ENCODE data around the gene FMNL2. TPM values are rescaled to one million over a fixed set of nuclear protein-coding genes. Genes with fewer than 3 reads are reported as not detected.
"Not testable (repeated sequence)": the region's sequence is repeated elsewhere in the genome, so short reads cannot be mapped to it uniquely, and the experiment has no call there.

The FMNL2 gene
- total RNA-seq, 1 experiment from 2014 or later = 98.0 TPM

DNA sequence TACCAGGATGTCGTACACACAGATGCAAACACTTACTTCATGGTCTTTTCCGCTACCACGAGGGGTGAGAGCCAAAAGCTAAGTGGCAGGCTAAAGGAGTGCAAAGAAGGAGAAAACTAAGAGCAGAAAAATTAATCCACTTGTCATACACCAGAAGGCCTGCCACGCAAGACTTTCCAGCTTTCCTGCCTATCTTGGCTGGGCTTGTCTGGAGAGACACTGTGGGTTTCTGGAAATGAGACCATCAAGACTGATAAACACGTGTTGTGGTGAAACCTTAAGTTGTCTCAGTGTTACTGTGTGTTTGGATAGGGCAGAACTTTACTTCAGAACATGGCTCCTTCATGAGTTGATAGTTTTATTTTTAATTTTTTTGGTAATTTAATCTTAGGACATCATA, 175.6 kb downstream of the FMNL2 start:
- no peak for DNase-seq (ENCODE audit: extremely low read depth, low read depth)

DNA sequence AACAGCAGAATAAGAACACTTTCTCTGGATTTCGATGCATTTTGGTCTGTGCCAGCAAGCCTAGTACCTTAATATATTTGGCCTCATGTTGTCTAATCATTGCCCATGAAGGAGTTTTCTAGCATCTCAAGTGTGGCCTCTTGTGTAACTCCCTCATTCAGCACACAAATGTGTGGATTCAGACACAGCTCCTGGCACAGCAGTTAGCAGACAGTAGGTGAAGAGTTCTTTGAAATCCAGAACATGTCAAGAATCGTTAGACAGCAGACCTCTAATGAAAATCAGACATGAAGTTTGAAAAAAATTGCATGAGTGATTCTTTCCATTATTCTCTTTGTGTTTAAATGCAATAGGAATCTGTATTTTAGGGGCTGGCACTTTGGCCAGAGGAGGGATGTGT, 177.0 kb downstream of the FMNL2 start:
- DNase-seq (ENCODE audit: extremely low read depth, low read depth) = no peak

- DNase-seq (ENCODE audit: extremely low read depth, low read depth) = no peak
These were observed 178.1 kb downstream of the FMNL2 start for GRCh38 chr2:152513029-152513428.

GRCh38 chr2:152513681-152514080, 178.7 kb downstream of the FMNL2 start:
- peak; percentile 50 for DNase-seq (ENCODE audit: extremely low read depth, low read depth)

GRCh38 chr2:152518034-152518433, 183.1 kb downstream of the FMNL2 start:
- DNase-seq (ENCODE audit: extremely low read depth, low read depth) = no peak

GRCh38 chr2:152518641-152519580, 183.9 kb downstream of the FMNL2 start:
- no peak for DNase-seq (ENCODE audit: extremely low read depth, low read depth)

GRCh38 chr2:152519581-152519952, 184.6 kb downstream of the FMNL2 start:
- no peak for DNase-seq (ENCODE audit: extremely low read depth, low read depth)

DNA sequence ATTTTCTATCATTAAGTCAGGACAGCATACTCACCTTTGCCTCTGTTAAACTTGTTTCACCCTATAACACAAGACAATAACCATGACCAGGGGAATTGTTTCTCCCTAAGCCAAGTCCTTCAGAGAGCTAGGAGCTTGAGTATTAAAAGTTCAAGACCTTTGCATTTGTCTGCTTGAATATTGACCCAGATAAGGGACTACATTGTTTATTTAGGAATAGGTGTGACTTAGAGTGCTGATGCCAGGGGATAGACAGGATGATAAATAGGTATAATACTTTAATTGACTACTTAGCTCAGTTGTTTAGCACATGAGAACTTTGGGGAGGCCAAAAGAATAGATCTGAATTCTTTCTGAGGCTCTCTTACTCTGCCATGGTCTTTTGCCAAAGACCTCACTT, 185.8 kb downstream of the FMNL2 start:
- DNase-seq (ENCODE audit: extremely low read depth, low read depth) = no peak

DNA sequence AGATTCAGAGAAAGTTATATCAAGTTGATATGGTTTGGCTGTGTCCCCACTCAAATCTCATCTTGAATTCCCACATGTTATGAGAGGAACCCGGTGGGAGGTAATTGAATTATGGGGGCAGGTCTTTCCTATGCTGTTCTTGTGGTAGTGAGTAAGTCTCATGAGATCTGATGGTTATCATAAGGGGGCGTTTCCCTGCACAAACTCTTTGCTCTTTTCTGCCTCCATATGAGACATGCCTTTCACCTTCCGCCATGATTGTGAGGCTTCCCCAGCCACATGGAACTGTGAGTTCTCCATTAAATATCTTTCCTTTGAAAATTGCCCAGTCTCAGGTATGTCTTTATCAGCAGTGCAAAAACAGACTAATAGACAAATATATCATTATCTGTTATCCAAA, 187.5 kb downstream of the FMNL2 start:
- not testable (repeated sequence) for DNase-seq (ENCODE audit: extremely low read depth, low read depth)

DNA sequence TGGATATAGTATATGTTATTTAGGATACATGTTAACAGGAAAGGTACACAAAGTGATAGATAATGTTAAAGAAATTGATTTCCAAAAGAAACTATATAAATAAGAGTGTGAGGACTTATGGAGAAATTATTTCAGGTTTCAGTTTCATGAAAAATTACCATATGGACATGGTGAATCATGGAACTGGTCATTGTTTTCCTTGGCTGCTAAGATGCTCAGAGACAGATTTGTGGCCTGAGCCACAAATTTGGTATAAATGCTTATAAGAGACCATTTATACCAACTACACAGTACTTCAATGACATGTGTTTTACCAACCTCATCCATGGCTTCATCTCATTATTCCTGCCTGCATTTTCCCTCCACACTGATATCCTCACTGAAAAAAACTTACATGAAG, 188.1 kb downstream of the FMNL2 start:
- DNase-seq (ENCODE audit: extremely low read depth, low read depth) = no peak

DNA sequence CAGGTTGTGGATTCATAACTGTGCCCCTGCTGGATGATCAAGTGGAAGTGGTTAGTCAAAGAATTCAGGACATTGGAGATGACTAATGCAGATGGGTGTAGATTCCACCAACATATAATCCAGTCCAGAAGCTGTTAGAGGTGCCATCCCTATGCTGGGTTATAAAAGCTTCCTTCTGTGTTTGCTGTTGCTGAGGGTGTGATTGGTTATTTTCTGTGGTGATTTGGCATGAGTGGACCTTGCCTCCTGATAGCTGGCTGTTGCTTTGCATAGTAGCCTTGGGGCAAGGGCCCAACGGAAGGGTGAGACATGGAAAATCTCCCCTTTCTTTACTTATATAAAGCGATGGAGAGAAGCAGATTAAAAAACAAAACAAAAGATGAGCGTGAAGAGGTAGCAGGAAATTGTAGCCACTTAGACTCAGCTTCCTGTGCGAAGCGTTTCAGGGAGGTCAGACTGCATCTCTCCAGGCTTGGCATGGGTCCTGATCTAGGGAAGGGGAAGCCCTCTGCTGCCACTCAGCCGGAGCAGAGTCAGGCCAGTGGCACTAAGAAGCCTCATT, 190.4 kb downstream of the FMNL2 start:
- peak; percentile 21 for DNase-seq (ENCODE audit: extremely low read depth, low read depth)

DNA sequence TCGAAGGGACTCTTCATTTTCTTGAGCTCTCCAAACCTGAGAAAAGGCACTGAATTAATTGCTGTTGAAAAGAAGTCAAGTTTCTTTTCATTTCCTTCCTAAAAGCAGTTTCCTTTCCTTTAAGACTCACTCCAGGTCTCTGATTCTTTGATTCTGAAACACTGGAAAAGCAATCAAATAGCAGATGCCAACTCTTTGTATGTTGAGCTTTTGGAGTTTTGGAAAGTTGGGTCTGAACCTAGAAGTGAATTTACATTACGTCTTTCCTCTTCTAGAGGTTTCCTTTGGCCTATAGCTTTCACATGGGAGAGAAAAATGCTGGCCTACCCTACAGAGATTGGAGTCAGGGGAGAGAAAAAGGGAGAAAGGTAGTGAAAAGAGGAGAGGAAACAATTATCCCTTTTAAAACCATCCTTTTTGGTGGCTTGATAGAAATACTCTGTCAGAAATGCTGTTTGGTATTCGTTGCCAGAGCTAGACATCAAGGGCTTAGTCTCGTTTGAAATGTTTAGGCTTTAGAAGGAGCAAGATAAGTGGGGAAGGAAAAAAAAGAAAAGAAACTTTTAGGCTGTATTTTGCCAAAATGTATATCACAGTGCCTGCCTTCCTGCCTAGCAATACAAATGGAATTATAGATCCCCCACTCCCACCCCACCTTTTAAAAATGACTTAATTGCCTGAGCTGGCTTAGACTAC, 194.6 kb downstream of the FMNL2 start:
- no peak for DNase-seq (ENCODE audit: extremely low read depth, low read depth)

- no peak for DNase-seq (ENCODE audit: extremely low read depth, low read depth)
These were observed 197.3 kb downstream of the FMNL2 start for GRCh38 chr2:152532241-152532640.

DNA sequence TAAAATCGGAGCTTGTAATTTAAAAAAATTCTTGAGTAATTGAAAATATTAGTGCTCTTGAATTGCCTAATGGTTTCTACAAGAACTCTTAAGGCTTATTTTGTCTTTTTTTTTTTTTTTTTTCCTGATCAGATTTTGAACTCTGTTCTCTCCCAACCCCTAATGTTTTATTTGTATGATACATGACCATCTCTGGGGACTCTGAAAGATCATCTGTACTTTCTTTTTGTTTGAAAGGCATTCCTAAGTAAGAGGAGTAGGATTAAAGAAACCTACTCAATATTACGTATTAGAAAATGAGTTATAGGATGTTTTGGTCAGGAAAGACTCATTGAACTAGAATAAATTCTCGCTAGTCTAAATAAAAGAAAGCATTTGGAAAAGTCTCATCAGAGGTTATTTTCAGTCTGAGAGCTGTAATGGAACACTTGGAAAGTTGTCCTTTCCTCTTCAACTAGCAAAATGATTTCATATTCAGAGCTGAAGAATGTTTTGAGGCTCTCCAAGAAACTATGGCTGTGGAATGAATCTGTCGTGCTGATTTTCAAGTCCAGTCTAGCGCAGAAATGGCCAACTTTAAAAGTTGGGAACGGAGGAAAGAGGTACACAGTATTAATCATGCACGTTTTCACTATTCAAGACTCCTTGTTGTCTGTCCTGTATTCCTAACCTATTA, 199.6 kb downstream of the FMNL2 start:
- no peak for DNase-seq (ENCODE audit: extremely low read depth, low read depth)

GRCh38 chr2:152537081-152537651, 202.2 kb downstream of the FMNL2 start:
- DNase-seq (ENCODE audit: extremely low read depth, low read depth) = no peak

- DNase-seq (ENCODE audit: extremely low read depth, low read depth) = no peak
These were observed 204.4 kb downstream of the FMNL2 start for GRCh38 chr2:152539424-152539823.

GRCh38 chr2:152541712-152542111, 206.7 kb downstream of the FMNL2 start:
- no peak for DNase-seq (ENCODE audit: extremely low read depth, low read depth)

DNA sequence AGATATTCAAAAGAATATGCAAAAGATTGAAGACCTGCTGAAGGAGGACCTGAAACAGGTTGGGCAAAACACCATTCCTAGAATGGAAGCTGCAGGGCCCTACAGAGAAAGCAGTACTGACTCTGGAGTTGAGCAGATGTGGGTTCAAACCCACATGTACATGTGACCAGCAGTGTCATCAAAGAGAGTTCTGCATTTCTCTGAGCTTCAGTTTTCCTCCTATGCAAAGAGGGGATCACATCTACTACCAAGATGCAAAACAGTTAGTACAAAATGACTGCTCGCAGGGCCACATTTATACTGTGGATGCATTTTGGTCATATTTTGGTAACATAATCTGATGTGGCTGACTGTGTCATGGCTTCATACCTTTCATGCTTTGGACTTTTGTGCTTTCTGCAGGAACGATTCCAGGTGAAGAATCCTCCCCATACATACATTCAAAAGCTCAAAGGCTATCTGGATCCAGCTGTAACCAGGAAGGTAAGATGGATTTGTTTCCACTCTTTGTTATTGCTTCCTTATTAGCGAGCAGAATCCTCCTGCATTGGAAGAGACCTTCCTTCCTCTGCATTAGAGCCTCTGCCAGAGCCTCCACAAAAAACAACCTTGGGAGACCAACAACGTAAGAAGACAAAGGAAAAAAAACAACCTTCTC, 207.5 kb downstream of the FMNL2 start:
- no peak for DNase-seq (ENCODE audit: extremely low read depth, low read depth)

- DNase-seq (ENCODE audit: extremely low read depth, low read depth) = no peak
These were observed 208.1 kb downstream of the FMNL2 start for GRCh38 chr2:152542995-152543481.

DNA sequence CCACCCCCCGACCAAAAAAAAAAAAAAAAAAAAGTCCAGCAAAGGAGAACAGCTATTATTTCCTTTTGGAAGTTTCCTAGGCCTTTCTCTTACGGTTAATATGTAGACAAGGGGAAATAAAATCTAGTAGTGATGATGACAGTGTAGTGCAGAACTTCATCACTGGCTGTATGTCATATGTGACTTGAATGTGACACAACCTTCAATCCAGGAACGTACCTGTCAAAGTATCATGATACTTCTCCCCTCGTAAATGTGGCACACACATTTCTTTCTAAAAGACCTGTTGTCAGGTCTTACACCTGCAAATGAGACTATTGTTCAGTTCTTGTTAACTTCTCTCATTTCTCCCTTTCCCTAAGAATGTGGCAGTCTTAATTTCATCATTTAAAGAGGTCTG, 208.7 kb downstream of the FMNL2 start:
- no peak for DNase-seq (ENCODE audit: extremely low read depth, low read depth)

Measured in NCI-H460 (cell line).